Glomerular visceral epithelial cell (primary cell): Measurements from ENCODE around the gene IQGAP1.
"Not testable (repeated sequence)": the region's sequence is repeated elsewhere in the genome, so short reads cannot be mapped to it uniquely, and the experiment has no call there.

ENCODE experiments used
- DNase-seq: peaks from one replicate; pipeline ENCODE4 v3.0.0-alpha.2; 2016; ENCODE audit errors: extremely low spot score

Gene IQGAP1

GRCh38 chr15:90387534-90388461 is at the start of gene IQGAP1:
TSS of gene IQGAP1 (plus strand) at chr15:90388242. CDS start at chr15:90388342, 100 bp downstream.
- DNase-seq, result peak; percentile 98

GRCh38 chr15:90338532-90338931 is 49.5 kb upstream of the IQGAP1 start:
- no peak for DNase-seq

GRCh38 chr15:90340345-90340744 is 47.7 kb upstream of the IQGAP1 start:
- DNase-seq, result no peak

GRCh38 chr15:90343302-90343790 is 44.7 kb upstream of the IQGAP1 start:
- peak; percentile 12 for DNase-seq

- DNase-seq, result no peak
Observed at GRCh38 chr15:90344662-90345061, 43.4 kb upstream of the IQGAP1 start.

GRCh38 chr15:90345857-90346256 is 42.2 kb upstream of the IQGAP1 start:
- DNase-seq, result no peak

- DNase-seq, result not testable (repeated sequence)
Observed at GRCh38 chr15:90347431-90348065, 40.5 kb upstream of the IQGAP1 start.

GRCh38 chr15:90348456-90348855 is 39.6 kb upstream of the IQGAP1 start:
- DNase-seq, result no peak

- DNase-seq, result no peak
Observed at GRCh38 chr15:90349072-90349471, 39.0 kb upstream of the IQGAP1 start.

- no peak for DNase-seq
Observed at GRCh38 chr15:90349821-90350220, 38.2 kb upstream of the IQGAP1 start.

- no peak for DNase-seq
Observed at GRCh38 chr15:90351479-90352106, 36.4 kb upstream of the IQGAP1 start.

- DNase-seq, result peak; percentile 96
Observed at GRCh38 chr15:90352107-90352893, 35.7 kb upstream of the IQGAP1 start, which contains the start of gene ZNF774. TSS of gene ZNF774 (plus strand) at chr15:90352284. CDS start at chr15:90354661, 2,377 bp downstream.

GRCh38 chr15:90354986-90355385 is 33.1 kb upstream of the IQGAP1 start:
- no peak for DNase-seq

GRCh38 chr15:90358124-90359033 is 29.7 kb upstream of the IQGAP1 start:
- peak; percentile 22 for DNase-seq

- no peak for DNase-seq
Observed at GRCh38 chr15:90360746-90361145, 27.3 kb upstream of the IQGAP1 start.

- DNase-seq, result peak; percentile 53
Observed at GRCh38 chr15:90362936-90363212, 25.2 kb upstream of the IQGAP1 start.

GRCh38 chr15:90364251-90364650 is 23.8 kb upstream of the IQGAP1 start:
- peak; percentile 80 for DNase-seq

- DNase-seq, result no peak
Observed at GRCh38 chr15:90365414-90366055, 22.5 kb upstream of the IQGAP1 start.

- no peak for DNase-seq
Observed at GRCh38 chr15:90367576-90367975, 20.5 kb upstream of the IQGAP1 start.

- no peak for DNase-seq
Observed at GRCh38 chr15:90375071-90375470, 13.0 kb upstream of the IQGAP1 start.
